K562 (cell line): ENCODE results near the gene ARAP1. TPM values are rescaled to one million over a fixed set of nuclear protein-coding genes. Genes with fewer than 3 reads are reported as not detected.
A peak's percentile ranks its signal among the peaks of the same experiment; 100 is the strongest.

ENCODE experiments used
- ADNP ChIP-seq: fragments of 200-800 bp; sonication (Bioruptor generic); IDR thresholded peaks from 2 replicates; pipeline ENCODE4 v1.6.1; 2016; ENCODE audit warnings: missing genetic modification characterization, missing compliant biosample characterization
- ARID1B ChIP-seq: fragments of 450-650 bp; IDR thresholded peaks from 2 replicates; pipeline ENCODE4 v1.6.1; 2016; ENCODE audit warnings: antibody characterized with exemption, mild to moderate bottlenecking, inconsistent platforms
- ELF2 ChIP-seq: fragments of 250-450 bp; sonication (Bioruptor Pico); IDR thresholded peaks from 2 replicates; pipeline ENCODE4 v1.5.0; 2021; ENCODE audit warnings: mild to moderate bottlenecking
- HDAC2 ChIP-seq: fragments of 450-650 bp; IDR thresholded peaks from 2 replicates; pipeline ENCODE4 v1.6.1; 2016; ENCODE audit warnings: mild to moderate bottlenecking
- JUND ChIP-seq, 2 experiments: IDR thresholded peaks; 2 replicates in 1 of 2; 3 replicates in 1 of 2; pipeline ENCODE4 v1.6.1; 2011; ENCODE audit warnings: borderline replicate concordance in 2 of 2, low read depth in 2 of 2, low read length in 2 of 2, improper control_type of control experiment in 1 of 2, missing biosample characterization in 1 of 2, missing genetic modification characterization in 1 of 2, missing genetic modification reagents in 1 of 2
- KLF16 ChIP-seq: IDR thresholded peaks from 2 replicates; pipeline ENCODE4 v1.6.1; 2016; ENCODE audit warnings: antibody characterized with exemption
- LCOR ChIP-seq: sonication (generic); formaldehyde crosslinking; IDR thresholded peaks from 2 replicates; pipeline ENCODE4 v1.8.0; 2022; ENCODE audit warnings: mild to moderate bottlenecking, missing genetic modification reagents
- MAFG ChIP-seq: fragments of 450-650 bp; conservative IDR thresholded peaks from 2 replicates; pipeline ENCODE4 v1.6.1; 2016; ENCODE audit warnings: missing genetic modification characterization, missing compliant biosample characterization
- MAZ ChIP-seq, 2 experiments: fragments of 450-650 bp in 1 of 2; sonication (generic) in 1 of 2; formaldehyde crosslinking; IDR thresholded peaks in 1 of 2; conservative IDR thresholded peaks in 1 of 2; 2 replicates each; pipeline versions ENCODE4 v1.4.0 to v1.5.0; 2020; ENCODE audit warnings: mild to moderate bottlenecking in 1 of 2, missing genetic modification reagents in 1 of 2
- MTA3 ChIP-seq: fragments of 450-650 bp; formaldehyde crosslinking; IDR thresholded peaks from 2 replicates; pipeline ENCODE4 v1.6.1; 2017; ENCODE audit warnings: mild to moderate bottlenecking, borderline replicate concordance
- SRSF7 ChIP-seq: fragments of 200-400 bp; formaldehyde crosslinking; optimal IDR thresholded peaks from 2 replicates; pipeline ENCODE3; 2017; ENCODE audit warnings: mild to moderate bottlenecking, low read depth, low read length
- THRB ChIP-seq: fragments of 450-650 bp; formaldehyde crosslinking; conservative IDR thresholded peaks from 2 replicates; pipeline ENCODE4 v1.4.0; 2022; ENCODE audit warnings: mild to moderate bottlenecking, missing genetic modification characterization
- XRCC5 ChIP-seq: fragments of 200-400 bp; formaldehyde crosslinking; IDR thresholded peaks from 2 replicates; pipeline ENCODE4 v1.6.1; 2017; ENCODE audit warnings: low read depth, mild to moderate bottlenecking, low read length
- ZNF12 ChIP-seq: sonication (generic); formaldehyde crosslinking; IDR thresholded peaks from 2 replicates; pipeline ENCODE4 v1.4.0; 2020; ENCODE audit warnings: mild to moderate bottlenecking, missing genetic modification reagents
- ZNF41 ChIP-seq: fragments of 250-450 bp; sonication (Bioruptor Pico); conservative IDR thresholded peaks from 2 replicates; pipeline ENCODE4 v1.4.0; 2020; ENCODE audit warnings: mild to moderate bottlenecking
- ZNF551 ChIP-seq: fragments of 250-450 bp; sonication (Bioruptor Pico); IDR thresholded peaks from 2 replicates; pipeline ENCODE4 v1.5.0; 2021; ENCODE audit warnings: mild to moderate bottlenecking, moderate library complexity
- ZNF785 ChIP-seq: fragments of 250-450 bp; sonication (Bioruptor Pico); IDR thresholded peaks from 2 replicates; pipeline ENCODE4 v1.4.0; 2020; ENCODE audit warnings: mild to moderate bottlenecking
- polyA plus RNA-seq, 8 experiments: library from polyadenylated mRNA; depleted of rRNA in 4 of 8; stranded (reverse) in 5 of 8; unstranded in 3 of 8; fragments of >200 nt; fragmentation: Nextera tagmentation in 2 of 8; fragmentation: Illumina TruSeq in 1 of 8; extraction: Ambion mirVana in 2 of 8; extraction: Trizol in 1 of 8; gene quantifications; 2 replicates each; pipeline versions ENCODE4 v1.2.1 to v1.2.3, GENCODE V29; 2011 to 2014; ENCODE audit warnings: inconsistent platforms in 1 of 8, missing spikeins in 1 of 8
- total RNA-seq, 7 experiments: library from RNA; depleted of rRNA in 6 of 7; stranded (reverse); fragments of >200 nt in 6 of 7; fragmentation: Illumina TruSeq in 2 of 7; extraction: Trizol in 2 of 7; gene quantifications; 2 replicates each; pipeline versions ENCODE4 v1.2.1 to v1.2.3, GENCODE V29; 2011 to 2021; ENCODE audit warnings: low replicate concordance in 1 of 7
- TF ChIP-seq, protein P1 (sequence below): fragments of 200-800 bp; sonication (Bioruptor generic); IDR thresholded peaks from 2 replicates; pipeline ENCODE4 v1.6.1; 2017; ENCODE audit warnings: missing genetic modification characterization, missing compliant biosample characterization
- TF ChIP-seq, protein P2 (sequence below): sonication (generic); IDR thresholded peaks from 2 replicates; pipeline ENCODE4 v1.6.1; 2016

The ARAP1 gene
- total and polyA plus RNA-seq, 9 of the 15 experiments (the other 6 are each of a cell fraction or from before 2014, with no cell fraction given), result 0.23 to 67.0 (median 24.6) TPM

- TF ChIP-seq ELF2 (CRISPR knock-in tag) (peak; percentile 35; the same call in 1 of the 2 replicates), XRCC5 (0 out of 2 replicates have a peak, but pooled peaks have one; percentile 18), ZNF785 (no peak), SRSF7 (no peak), MAZ (CRISPR knock-in tag; conservative IDR thresholded peaks at IDR 0.05 in 1 of 2, IDR thresholded peaks at IDR 0.05 in 1 of 2) (peak; percentile 19 to 53; a peak in 3 of 4 replicates), ZNF41 (CRISPR knock-in tag) (peak; percentile 73; the same call in 1 of the 2 replicates), MTA3 (peak; percentile 78), ZNF12 (CRISPR knock-in tag) (no peak), JUND (IDR thresholded peaks at IDR 0.05; ENCODE audit: borderline replicate concordance, low read depth, low read length) (peak; percentile 94), JUND (tag; IDR thresholded peaks at IDR 0.05; ENCODE audit: borderline replicate concordance, low read depth, low read length) (peak; percentile 91; the same call in 2 of the 3 replicates), KLF16 (peak; percentile 67; the same call in 1 of the 2 replicates), ADNP (tag) (peak; percentile 68; the same call in 1 of the 2 replicates), ZNF551 (no peak), ARID1B (peak; percentile 95), THRB (CRISPR knock-in tag) (peak; percentile 70), HDAC2 (peak; percentile 48), LCOR (peak; percentile 93; the same call in 1 of the 2 replicates), MAFG (tag) (peak; percentile 79)
- TF ChIP-seq, protein P1, sequence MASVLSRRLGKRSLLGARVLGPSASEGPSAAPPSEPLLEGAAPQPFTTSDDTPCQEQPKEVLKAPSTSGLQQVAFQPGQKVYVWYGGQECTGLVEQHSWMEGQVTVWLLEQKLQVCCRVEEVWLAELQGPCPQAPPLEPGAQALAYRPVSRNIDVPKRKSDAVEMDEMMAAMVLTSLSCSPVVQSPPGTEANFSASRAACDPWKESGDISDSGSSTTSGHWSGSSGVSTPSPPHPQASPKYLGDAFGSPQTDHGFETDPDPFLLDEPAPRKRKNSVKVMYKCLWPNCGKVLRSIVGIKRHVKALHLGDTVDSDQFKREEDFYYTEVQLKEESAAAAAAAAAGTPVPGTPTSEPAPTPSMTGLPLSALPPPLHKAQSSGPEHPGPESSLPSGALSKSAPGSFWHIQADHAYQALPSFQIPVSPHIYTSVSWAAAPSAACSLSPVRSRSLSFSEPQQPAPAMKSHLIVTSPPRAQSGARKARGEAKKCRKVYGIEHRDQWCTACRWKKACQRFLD (CRISPR knock-in tag), result peak; percentile 94
- TF ChIP-seq, protein P2, sequence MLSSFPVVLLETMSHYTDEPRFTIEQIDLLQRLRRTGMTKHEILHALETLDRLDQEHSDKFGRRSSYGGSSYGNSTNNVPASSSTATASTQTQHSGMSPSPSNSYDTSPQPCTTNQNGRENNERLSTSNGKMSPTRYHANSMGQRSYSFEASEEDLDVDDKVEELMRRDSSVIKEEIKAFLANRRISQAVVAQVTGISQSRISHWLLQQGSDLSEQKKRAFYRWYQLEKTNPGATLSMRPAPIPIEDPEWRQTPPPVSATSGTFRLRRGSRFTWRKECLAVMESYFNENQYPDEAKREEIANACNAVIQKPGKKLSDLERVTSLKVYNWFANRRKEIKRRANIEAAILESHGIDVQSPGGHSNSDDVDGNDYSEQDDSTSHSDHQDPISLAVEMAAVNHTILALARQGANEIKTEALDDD, result peak; percentile 79
Observed at GRCh38 chr11:72776117-72776843, 24.1 kb upstream of the ARAP1 start (continued).
